Measurements from ENCODE around the gene ANKRD44.
A peak's percentile ranks its signal among the peaks of the same experiment; 100 is the strongest.

ANKRD44 gene

GRCh38 chr2:197137826-197138477 lies 172.6 kb downstream of the ANKRD44 start:
- DNase-seq = no peak

- DNase-seq = no peak
Observed at GRCh38 chr2:197137231-197137630, 173.3 kb downstream of the ANKRD44 start.

GRCh38 chr2:197136452-197136851 lies 174.1 kb downstream of the ANKRD44 start:
- no peak for DNase-seq

- DNase-seq = no peak
Observed at GRCh38 chr2:197135806-197136205, 174.8 kb downstream of the ANKRD44 start.

GRCh38 chr2:197134206-197134605 lies 176.4 kb downstream of the ANKRD44 start:
- DNase-seq = no peak

GRCh38 chr2:197131558-197131855 lies 179.1 kb downstream of the ANKRD44 start:
- DNase-seq = no peak

GRCh38 chr2:197130318-197130717 lies 180.3 kb downstream of the ANKRD44 start:
- DNase-seq = no peak

GRCh38 chr2:197128897-197129296 lies 181.7 kb downstream of the ANKRD44 start:
- no peak for DNase-seq

GRCh38 chr2:197128126-197128525 lies 182.5 kb downstream of the ANKRD44 start:
- DNase-seq = no peak

GRCh38 chr2:197126630-197127352 lies 183.8 kb downstream of the ANKRD44 start:
- DNase-seq = no peak

- no peak for DNase-seq
Observed at GRCh38 chr2:197124639-197125390, 185.8 kb downstream of the ANKRD44 start.

- no peak for DNase-seq
Observed at GRCh38 chr2:197122821-197123220, 187.8 kb downstream of the ANKRD44 start.

- no peak for DNase-seq
Observed at GRCh38 chr2:197121756-197122385, 188.7 kb downstream of the ANKRD44 start.

- DNase-seq = no peak
Observed at GRCh38 chr2:197121255-197121654, 189.3 kb downstream of the ANKRD44 start.

- DNase-seq = no peak
Observed at GRCh38 chr2:197116306-197116879, 194.2 kb downstream of the ANKRD44 start.

GRCh38 chr2:197115325-197115724 lies 195.3 kb downstream of the ANKRD44 start:
- DNase-seq = no peak

GRCh38 chr2:197113275-197113711 lies 197.3 kb downstream of the ANKRD44 start:
- DNase-seq = peak; percentile 61

- no peak for DNase-seq
Observed at GRCh38 chr2:197109326-197109725, 201.3 kb downstream of the ANKRD44 start.

GRCh38 chr2:197108758-197109157 lies 201.8 kb downstream of the ANKRD44 start:
- no peak for DNase-seq

- no peak for DNase-seq
Observed at GRCh38 chr2:197107291-197108269, 203.0 kb downstream of the ANKRD44 start.

GRCh38 chr2:197103363-197103762 lies 207.2 kb downstream of the ANKRD44 start:
- no peak for DNase-seq

- no peak for DNase-seq
Observed at GRCh38 chr2:197102231-197102630, 208.3 kb downstream of the ANKRD44 start.

Measured in NCI-H2029 treated with DMSO at 0.1 percent for 48 hours (cell line).